HFF-Myc (cell line): ENCODE measurements around the gene C16orf74.

Source experiments
- DNase-seq: peaks from one replicate; pipeline ENCODE4 v3.0.0-alpha.2; 2011; ENCODE audit warnings: low read depth; ENCODE audit errors: extremely low read depth
- H3K4me3 ChIP-seq: replicated peaks from 2 replicates; pipeline ENCODE4 v1.5.1; 2011; ENCODE audit warnings: low read depth, mild to moderate bottlenecking, control low read depth, low read length
- TF ChIP-seq, protein P1 (sequence below): IDR thresholded peaks from 2 replicates; pipeline ENCODE4 v1.5.1; 2012; ENCODE audit warnings: mild to moderate bottlenecking, low read depth, low read length, control low read depth; ENCODE audit errors: missing control alignments

The C16orf74 gene

DNA sequence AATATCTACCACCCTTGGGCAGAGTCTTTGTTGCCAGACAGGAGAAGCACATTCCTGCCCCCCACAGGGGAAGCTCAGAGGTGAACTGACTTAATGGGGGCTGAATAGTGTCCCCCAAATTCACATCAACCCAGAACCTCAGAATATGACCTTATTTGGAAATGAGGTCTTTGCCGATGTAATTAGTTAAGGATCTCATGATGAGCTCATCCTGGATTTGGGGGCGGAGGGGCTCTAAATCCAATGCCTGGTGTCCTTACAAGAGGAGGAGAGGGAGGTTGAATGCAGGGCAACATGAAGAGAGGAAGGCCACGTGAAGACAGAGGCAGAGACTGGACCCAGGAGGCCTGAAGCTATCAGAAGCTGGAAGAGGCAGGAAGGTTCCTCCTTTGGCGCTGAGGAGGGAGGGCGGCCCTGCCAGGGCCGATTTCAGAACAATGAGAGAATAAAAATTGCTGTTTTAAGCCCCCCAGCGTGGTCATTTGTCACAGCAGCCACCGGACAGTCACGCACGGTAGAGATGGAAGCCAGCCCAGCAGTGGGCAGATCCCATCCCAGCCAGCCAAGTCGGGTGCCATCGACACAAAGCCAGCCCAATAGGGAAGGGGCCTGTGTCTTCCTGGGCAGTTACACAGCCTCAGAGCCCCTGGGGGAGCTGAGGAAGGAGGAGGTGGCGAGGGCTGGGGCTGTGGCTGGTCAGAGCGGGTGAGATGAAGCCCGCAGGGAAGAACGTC is 21.3 kb downstream of the C16orf74 start:
- H3K4me3 ChIP-seq: no peak overlapping the region
- TF ChIP-seq, protein P1, sequence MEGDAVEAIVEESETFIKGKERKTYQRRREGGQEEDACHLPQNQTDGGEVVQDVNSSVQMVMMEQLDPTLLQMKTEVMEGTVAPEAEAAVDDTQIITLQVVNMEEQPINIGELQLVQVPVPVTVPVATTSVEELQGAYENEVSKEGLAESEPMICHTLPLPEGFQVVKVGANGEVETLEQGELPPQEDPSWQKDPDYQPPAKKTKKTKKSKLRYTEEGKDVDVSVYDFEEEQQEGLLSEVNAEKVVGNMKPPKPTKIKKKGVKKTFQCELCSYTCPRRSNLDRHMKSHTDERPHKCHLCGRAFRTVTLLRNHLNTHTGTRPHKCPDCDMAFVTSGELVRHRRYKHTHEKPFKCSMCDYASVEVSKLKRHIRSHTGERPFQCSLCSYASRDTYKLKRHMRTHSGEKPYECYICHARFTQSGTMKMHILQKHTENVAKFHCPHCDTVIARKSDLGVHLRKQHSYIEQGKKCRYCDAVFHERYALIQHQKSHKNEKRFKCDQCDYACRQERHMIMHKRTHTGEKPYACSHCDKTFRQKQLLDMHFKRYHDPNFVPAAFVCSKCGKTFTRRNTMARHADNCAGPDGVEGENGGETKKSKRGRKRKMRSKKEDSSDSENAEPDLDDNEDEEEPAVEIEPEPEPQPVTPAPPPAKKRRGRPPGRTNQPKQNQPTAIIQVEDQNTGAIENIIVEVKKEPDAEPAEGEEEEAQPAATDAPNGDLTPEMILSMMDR: no peak
- DNase-seq: no peak

- H3K4me3 ChIP-seq: no peak overlapping the region
- TF ChIP-seq, protein P1: peak; percentile 29
- no peak for DNase-seq
Observed at GRCh38 chr16:85728879-85729278, 22.0 kb downstream of the C16orf74 start.

DNA sequence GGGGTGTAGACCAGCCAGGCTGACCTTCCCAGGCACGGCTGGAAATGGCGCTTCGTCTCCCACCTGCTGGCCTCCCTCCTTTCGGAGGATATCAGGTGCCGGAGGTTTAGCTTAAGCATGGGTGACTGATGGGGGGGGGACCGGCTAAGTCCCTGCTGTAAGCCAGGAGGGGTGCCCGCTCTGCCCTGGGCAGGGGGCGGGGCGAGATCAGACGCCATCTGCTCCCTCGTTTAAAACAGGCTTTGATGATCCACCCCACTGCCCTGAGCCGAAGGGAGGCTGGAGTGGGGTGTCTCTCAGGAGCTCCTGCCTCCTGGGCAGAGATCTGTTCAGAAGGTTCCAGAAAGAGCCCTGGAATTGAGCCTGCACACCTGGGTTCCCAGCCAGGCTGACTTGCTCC is 26.0 kb downstream of the C16orf74 start:
- H3K4me3 ChIP-seq: no peak overlapping the region
- TF ChIP-seq, protein P1: no peak
- no peak for DNase-seq

GRCh38 chr16:85724126-85724879 is 26.6 kb downstream of the C16orf74 start:
- no peak overlapping the region for H3K4me3 ChIP-seq
- no peak for DNase-seq
- TF ChIP-seq, protein P1: no peak

GRCh38 chr16:85722128-85722893 is 28.6 kb downstream of the C16orf74 start:
- TF ChIP-seq, protein P1: no peak
- no peak overlapping the region for H3K4me3 ChIP-seq
- no peak for DNase-seq

GRCh38 chr16:85720302-85720637 is 30.6 kb downstream of the C16orf74 start:
- DNase-seq: no peak
- H3K4me3 ChIP-seq: no peak overlapping the region
- TF ChIP-seq, protein P1: no peak
